Activated T-helper 2 cell treated with anti-CD3 and anti-CD28 coated beads, Interferon-gamma antibody, Interleukin-2, Interleukin-4, amounts not matched to agents 10 μg/mL and 5 μg/mL and 100 μg/mL, durations not matched to agents 14 hours and 24 hours and 36 hours (primary cell): ENCODE measurements around the gene ZNF573. TPM values are rescaled to one million over a fixed set of nuclear protein-coding genes. Genes with fewer than 3 reads are reported as not detected.

Source experiments
- total RNA-seq: library from RNA; stranded (reverse); gene quantifications from 2 replicates; pipeline ENCODE4 v1.2.3, GENCODE V29; 2022

The ZNF573 gene
- total RNA-seq, 1 donor from 2014 or later = 3.6 TPM

Other genes with a start within 250 kb of the ZNF573 start
- gene ZNF571, start 184.8 kb downstream of the ZNF573 start, total RNA-seq = 0.50 and 0.67 TPM in 2 replicates
- gene ZNF540, start 184.7 kb downstream of the ZNF573 start, total RNA-seq = 0.41 and 0.46 TPM in 2 replicates
- 10.4 and 12.2 TPM in 2 replicates for gene ZFP30, start 124.1 kb downstream of the ZNF573 start, total RNA-seq
- gene ZNF607, start 59.8 kb downstream of the ZNF573 start, total RNA-seq = 2.7 and 3.0 TPM in 2 replicates
- not detected in 2 replicates for gene WDR87, start 127.0 kb upstream of the ZNF573 start, total RNA-seq
- 15.6 and 15.9 TPM in 2 replicates for gene SIPA1L3, start 127.6 kb upstream of the ZNF573 start, total RNA-seq